Nephron (organoid): ENCODE measurements around the gene MYH6.
"Not testable (repeated sequence)": the region's sequence is repeated elsewhere in the genome, so short reads cannot be mapped to it uniquely, and the experiment has no call there.

Source experiments
- H3K27ac Mint-ChIP-seq, 3 experiments: 2 replicates each; pipeline ENCODE4 v1.8.0; 2020; ENCODE audit warnings: mixed read lengths in 3 of 3, mild to moderate bottlenecking in 2 of 3, moderate library complexity in 1 of 3
- H3K27me3 Mint-ChIP-seq: 2 replicates; pipeline ENCODE4 v1.8.0; 2021; ENCODE audit warnings: low read depth, mild to moderate bottlenecking, moderate library complexity, mixed read lengths
- H3K36me3 Mint-ChIP-seq: 2 replicates; pipeline ENCODE4 v1.8.0; 2020; ENCODE audit warnings: low read depth, mixed read lengths
- H3K4me1 Mint-ChIP-seq: 2 replicates; pipeline ENCODE4 v1.8.0; 2020; ENCODE audit warnings: mixed read lengths
- H3K4me3 Mint-ChIP-seq, 3 experiments: 2 replicates each; pipeline ENCODE4 v1.8.0; 2020; ENCODE audit warnings: mild to moderate bottlenecking in 3 of 3, mixed read lengths in 3 of 3, moderate library complexity in 2 of 3
- H3K9me3 Mint-ChIP-seq: 2 replicates; pipeline ENCODE4 v1.8.0; 2020; ENCODE audit warnings: mixed read lengths
- TF ChIP-seq, protein P1 (sequence below), 3 experiments: fragments of 200-600 bp; sonication (generic); IDR thresholded peaks; one replicate each; pipeline ENCODE4 v1.5.0; 2021; ENCODE audit warnings: antibody characterized with exemption in 3 of 3; ENCODE audit not compliant: unreplicated experiment in 3 of 3

Gene MYH6

DNA sequence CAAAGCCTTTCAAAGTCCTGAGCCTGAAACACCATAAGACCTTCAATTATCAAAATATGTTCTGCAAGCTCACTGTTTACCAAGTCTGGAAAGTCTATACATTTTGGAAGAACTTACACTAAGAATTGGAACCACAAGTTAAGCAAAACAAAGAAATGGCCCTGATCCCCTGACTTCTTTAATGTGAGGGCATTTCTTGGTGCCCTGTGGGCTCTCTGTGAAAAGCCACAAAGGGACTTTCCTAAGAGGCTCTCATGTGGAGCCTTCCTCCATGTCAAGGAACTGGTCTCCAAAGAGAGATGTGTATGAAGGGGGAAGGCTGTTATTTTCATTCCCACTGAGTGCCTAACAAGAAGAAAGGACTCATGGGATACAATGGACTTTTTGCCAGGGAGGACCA is 13.5 kb upstream of the MYH6 start:
- H3K27me3 Mint-ChIP-seq, result peaks cover 14% of the 10 kb centered on the region
- H3K36me3 Mint-ChIP-seq, result no peaks in the 10 kb centered on the region
- TF ChIP-seq, protein P1, sequence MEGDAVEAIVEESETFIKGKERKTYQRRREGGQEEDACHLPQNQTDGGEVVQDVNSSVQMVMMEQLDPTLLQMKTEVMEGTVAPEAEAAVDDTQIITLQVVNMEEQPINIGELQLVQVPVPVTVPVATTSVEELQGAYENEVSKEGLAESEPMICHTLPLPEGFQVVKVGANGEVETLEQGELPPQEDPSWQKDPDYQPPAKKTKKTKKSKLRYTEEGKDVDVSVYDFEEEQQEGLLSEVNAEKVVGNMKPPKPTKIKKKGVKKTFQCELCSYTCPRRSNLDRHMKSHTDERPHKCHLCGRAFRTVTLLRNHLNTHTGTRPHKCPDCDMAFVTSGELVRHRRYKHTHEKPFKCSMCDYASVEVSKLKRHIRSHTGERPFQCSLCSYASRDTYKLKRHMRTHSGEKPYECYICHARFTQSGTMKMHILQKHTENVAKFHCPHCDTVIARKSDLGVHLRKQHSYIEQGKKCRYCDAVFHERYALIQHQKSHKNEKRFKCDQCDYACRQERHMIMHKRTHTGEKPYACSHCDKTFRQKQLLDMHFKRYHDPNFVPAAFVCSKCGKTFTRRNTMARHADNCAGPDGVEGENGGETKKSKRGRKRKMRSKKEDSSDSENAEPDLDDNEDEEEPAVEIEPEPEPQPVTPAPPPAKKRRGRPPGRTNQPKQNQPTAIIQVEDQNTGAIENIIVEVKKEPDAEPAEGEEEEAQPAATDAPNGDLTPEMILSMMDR (IDR thresholded peaks at IDR 0.05; ENCODE audit: unreplicated experiment in 3 of 3), result no peak
- H3K4me3 Mint-ChIP-seq, result no peak overlapping the region
- H3K27ac Mint-ChIP-seq, result no peak overlapping the region
- no peaks in the 10 kb centered on the region for H3K9me3 Mint-ChIP-seq
- H3K4me1 Mint-ChIP-seq, result no peaks in the 10 kb centered on the region

- not testable (repeated sequence) for H3K4me1 Mint-ChIP-seq, H3K36me3 Mint-ChIP-seq, H3K4me3 Mint-ChIP-seq, H3K27ac Mint-ChIP-seq, H3K27me3 Mint-ChIP-seq, H3K9me3 Mint-ChIP-seq
Observed at GRCh38 chr14:23419646-23420045, 11.6 kb upstream of the MYH6 start.

- peaks cover 10% of the 10 kb centered on the region for H3K27me3 Mint-ChIP-seq
- no peak overlapping the region for H3K27ac Mint-ChIP-seq
- H3K9me3 Mint-ChIP-seq, result no peaks in the 10 kb centered on the region
- no peak overlapping the region for H3K4me3 Mint-ChIP-seq
- H3K36me3 Mint-ChIP-seq, result no peaks in the 10 kb centered on the region
- TF ChIP-seq, protein P1 (IDR thresholded peaks at IDR 0.05; ENCODE audit: unreplicated experiment in 3 of 3), result no peak
- H3K4me1 Mint-ChIP-seq, result no peaks in the 10 kb centered on the region
Observed at GRCh38 chr14:23418021-23418420, 9.9 kb upstream of the MYH6 start.

- not testable (repeated sequence) for H3K27me3 Mint-ChIP-seq, H3K9me3 Mint-ChIP-seq, H3K4me3 Mint-ChIP-seq, H3K27ac Mint-ChIP-seq, H3K36me3 Mint-ChIP-seq, H3K4me1 Mint-ChIP-seq
Observed at GRCh38 chr14:23417269-23417668, 9.2 kb upstream of the MYH6 start.

DNA sequence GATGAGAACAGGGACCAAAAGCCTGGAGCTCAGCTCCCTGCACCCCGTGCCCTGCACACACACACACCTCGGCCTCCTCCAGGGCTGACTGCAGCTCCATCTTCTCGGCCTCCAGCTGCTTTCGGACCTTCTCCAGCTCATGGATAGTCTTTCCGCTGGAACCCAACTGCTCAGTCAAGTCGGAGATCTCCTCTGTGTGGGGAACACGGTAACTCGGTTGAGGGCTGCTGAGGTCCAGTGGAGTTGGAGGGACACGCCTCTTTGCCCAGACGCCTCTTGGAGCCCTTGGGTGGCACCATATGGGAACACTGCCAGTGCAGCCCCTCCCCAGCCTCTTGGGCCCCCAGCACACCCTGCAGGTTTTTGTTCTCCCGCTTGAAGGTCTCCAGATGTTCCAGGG is 8.7 kb upstream of the MYH6 start:
- Mint-ChIP-seq H3K36me3 (no peaks in the 10 kb centered on the region), H3K9me3 (no peaks in the 10 kb centered on the region), H3K4me3 (no peak overlapping the region), H3K27ac (no peak overlapping the region), H3K27me3 (peaks cover 6% of the 10 kb centered on the region), H3K4me1 (no peaks in the 10 kb centered on the region)
- TF ChIP-seq, protein P1 (IDR thresholded peaks at IDR 0.05; ENCODE audit: unreplicated experiment in 3 of 3), result no peak

DNA sequence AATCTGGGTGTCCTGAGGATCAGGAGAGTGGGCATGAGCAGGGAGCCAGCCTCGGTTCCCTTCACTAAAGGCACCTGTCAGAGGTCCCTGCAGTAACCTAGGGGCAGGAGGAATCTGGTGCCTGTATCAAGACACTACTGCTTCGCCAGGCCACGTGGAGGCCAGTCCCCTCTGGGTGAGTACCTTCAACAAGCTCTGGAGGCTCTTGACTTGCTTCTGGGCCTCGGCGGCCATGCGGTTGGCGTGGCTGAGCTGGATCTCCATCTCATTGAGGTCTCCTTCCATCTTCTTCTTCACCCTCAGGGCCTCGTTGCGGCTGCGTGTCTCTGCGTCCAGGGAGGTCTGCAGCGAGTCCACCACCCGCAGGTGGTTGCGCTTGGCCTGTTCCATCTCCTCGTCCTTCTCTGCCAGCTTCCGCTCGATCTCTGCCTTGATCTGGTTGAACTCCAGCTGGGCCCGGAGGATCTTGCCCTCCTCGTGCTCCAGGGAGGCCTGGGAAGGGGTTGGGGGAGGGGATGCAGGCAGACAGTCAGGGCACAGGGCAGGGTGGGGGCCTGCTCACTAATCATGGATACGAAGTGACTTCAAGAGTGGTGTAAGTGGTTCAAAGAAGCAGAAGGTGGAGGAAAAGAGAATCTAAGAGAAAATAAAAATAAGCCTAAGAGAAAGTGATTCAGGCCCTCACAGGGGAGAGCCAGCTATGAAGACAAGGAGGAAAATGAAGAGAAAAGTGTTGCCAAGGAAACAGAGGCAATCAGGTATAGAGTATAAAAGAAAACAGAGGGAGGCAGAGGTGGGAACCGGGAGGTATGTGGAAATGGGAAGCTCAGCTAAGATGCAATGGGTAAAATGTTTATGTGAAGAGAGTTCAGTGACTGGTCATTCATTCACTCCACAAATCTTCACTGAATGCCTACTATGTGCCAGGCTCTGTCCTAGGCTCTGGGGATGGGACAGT is 8.0 kb upstream of the MYH6 start:
- H3K27me3 Mint-ChIP-seq, result peaks cover 6% of the 10 kb centered on the region
- H3K4me1 Mint-ChIP-seq, result no peaks in the 10 kb centered on the region
- H3K9me3 Mint-ChIP-seq, result no peaks in the 10 kb centered on the region

More for the DNA sequence above, 8.0 kb upstream of the MYH6 start:
- Mint-ChIP-seq H3K27ac (no peak overlapping the region), H3K4me3 (no peak overlapping the region), H3K36me3 (no peaks in the 10 kb centered on the region)
- TF ChIP-seq, protein P1 (IDR thresholded peaks at IDR 0.05; ENCODE audit: unreplicated experiment in 3 of 3), result no peak
